IMR-90 (cell line): ENCODE measurements around the gene GTPBP6.

Experiments
- BHLHE40 ChIP-seq: fragments of 150-350 bp; IDR thresholded peaks from 2 replicates; pipeline ENCODE4 v1.6.1; 2016; ENCODE audit warnings: mild to moderate bottlenecking, low read depth, low read length
- CEBPB ChIP-seq: IDR thresholded peaks from 2 replicates; pipeline ENCODE4 v1.6.1; 2012; ENCODE audit warnings: low read depth, low read length, improper control_type of control experiment
- CTCF ChIP-seq: conservative IDR thresholded peaks from 2 replicates; pipeline ENCODE4 v1.5.1; 2012; ENCODE audit warnings: mild to moderate bottlenecking, low read depth, low read length, improper control_type of control experiment
- FOS ChIP-seq: fragments of 150-350 bp; IDR thresholded peaks from 2 replicates; pipeline ENCODE4 v1.6.1; 2016; ENCODE audit warnings: low read depth, low read length
- MAFK ChIP-seq: IDR thresholded peaks from 2 replicates; pipeline ENCODE4 v1.6.1; 2012; ENCODE audit warnings: low read depth, low read length, improper control_type of control experiment
- MAZ ChIP-seq: IDR thresholded peaks from 2 replicates; pipeline ENCODE4 v1.6.1; 2012; ENCODE audit warnings: low read depth, mild to moderate bottlenecking, low read length, improper control_type of control experiment, moderate library complexity, borderline replicate concordance
- MXI1 ChIP-seq: IDR thresholded peaks from 2 replicates; pipeline ENCODE4 v1.6.1; 2012; ENCODE audit warnings: low read depth, mild to moderate bottlenecking, low read length, moderate library complexity, borderline replicate concordance
- POLR2A ChIP-seq: IDR thresholded peaks from 2 replicates; pipeline ENCODE4 v1.6.1; 2012; ENCODE audit warnings: mild to moderate bottlenecking, low read depth, low read length
- RAD21 ChIP-seq: IDR thresholded peaks from 2 replicates; pipeline ENCODE4 v1.6.1; 2012; ENCODE audit warnings: low read length, improper control_type of control experiment
- RFX5 ChIP-seq: IDR thresholded peaks from 2 replicates; pipeline ENCODE4 v1.8.0; 2012; ENCODE audit warnings: low read depth, mild to moderate bottlenecking, low read length, moderate library complexity
- SMC3 ChIP-seq: fragments of 150-350 bp; IDR thresholded peaks from 2 replicates; pipeline ENCODE4 v1.6.1; 2016; ENCODE audit warnings: low read depth, mild to moderate bottlenecking, antibody characterized with exemption, low read length, moderate library complexity

GRCh38 chrX:341541-342101, 23.0 kb upstream of the GTPBP6 start:
- TF ChIP-seq CTCF (no peak), POLR2A (no peak), MXI1 (no peak), MAZ (no peak), BHLHE40 (no peak), RAD21 (no peak), CEBPB (no peak), SMC3 (no peak), RFX5 (no peak), FOS (no peak), MAFK (no peak)
